NK-92 treated with Interleukin-12 subunit alpha and Interleukin-12 subunit beta, amount 100 ng/mL, for 24 hours (cell line): ENCODE measurements around the gene CCDC200.
A peak's percentile ranks its signal among the peaks of the same experiment; 100 is the strongest.
"Not testable (repeated sequence)": the region's sequence is repeated elsewhere in the genome, so short reads cannot be mapped to it uniquely, and the experiment has no call there.

Experiments used
- DNase-seq: peaks from one replicate; lab custom pipeline; 2025; lab: John Stamatoyannopoulos, UW

Gene CCDC200

GRCh38 chr17:43216369-43216761, 12.1 kb downstream of the CCDC200 start:
- no peak for DNase-seq

DNA sequence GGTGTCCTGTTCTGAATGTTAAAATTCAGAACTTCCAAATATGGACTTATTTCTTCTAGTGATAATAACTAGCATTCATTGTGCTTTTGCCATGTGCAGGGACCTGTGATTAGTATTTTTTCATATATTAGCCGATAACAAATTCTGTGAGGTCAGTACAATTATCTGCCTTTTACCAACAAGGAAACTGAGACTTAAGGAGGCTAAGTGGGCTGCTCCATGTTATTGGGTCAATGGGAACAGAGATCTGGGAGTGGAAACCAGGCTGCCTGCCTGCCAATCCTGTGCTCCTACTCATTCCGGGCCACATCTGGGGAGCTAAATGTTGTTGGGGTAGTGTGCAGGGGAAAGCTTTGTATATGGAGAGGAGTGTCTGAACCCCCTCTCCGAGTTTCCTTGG, 13.1 kb downstream of the CCDC200 start:
- DNase-seq: no peak

GRCh38 chr17:43213545-43213944, 14.9 kb downstream of the CCDC200 start:
- DNase-seq: no peak

GRCh38 chr17:43212641-43213490, 15.6 kb downstream of the CCDC200 start:
- DNase-seq: no peak

GRCh38 chr17:43211480-43212402, 16.7 kb downstream of the CCDC200 start, which contains the start of gene TMEM106A:
TMEM106A (plus strand) TSS chr17:43211875; CDS start chr17:43213042, 1,167 bp downstream.
- peak; percentile 59 for DNase-seq

DNA sequence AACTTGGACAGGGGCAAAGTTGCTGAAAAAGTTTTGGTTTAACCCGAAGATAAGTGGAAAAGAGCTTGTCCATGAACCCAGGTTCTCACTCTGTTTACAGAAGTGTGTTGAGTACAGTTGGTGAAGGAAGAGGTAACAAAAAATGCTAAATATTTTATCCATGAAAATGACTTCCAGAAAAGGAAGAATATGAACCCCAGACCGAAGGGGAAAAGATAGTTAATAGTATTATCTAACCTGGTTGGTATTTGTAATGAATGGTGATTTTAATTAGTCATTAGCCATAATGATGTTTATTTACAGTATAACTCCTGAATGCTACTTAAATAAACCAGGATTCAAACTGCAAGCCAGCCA, 17.3 kb downstream of the CCDC200 start:
- DNase-seq: no peak

DNA sequence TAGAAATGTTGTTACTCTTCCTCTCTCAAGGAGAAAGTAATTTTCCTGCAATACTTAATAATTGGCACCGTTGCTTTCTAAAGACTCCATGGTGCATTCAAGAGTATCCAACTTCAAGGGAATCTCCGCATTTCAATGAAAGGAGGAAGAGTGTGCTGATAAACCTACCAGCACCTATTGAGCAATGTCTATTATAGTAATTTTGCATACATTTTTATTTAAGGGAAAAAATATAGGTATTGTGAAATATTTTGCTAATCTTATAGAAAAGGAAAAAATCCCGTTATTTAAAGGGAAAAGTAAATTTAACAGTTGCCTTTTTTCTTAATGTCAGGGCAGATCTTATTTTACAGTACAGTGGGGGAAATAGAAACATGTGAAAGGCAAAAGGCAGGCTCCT, 17.8 kb downstream of the CCDC200 start:
- DNase-seq: no peak

- not testable (repeated sequence) for DNase-seq
Measured at GRCh38 chr17:43203013-43203412, 25.4 kb downstream of the CCDC200 start.

GRCh38 chr17:43200127-43200526, 28.3 kb downstream of the CCDC200 start:
- DNase-seq: no peak

- DNase-seq: no peak
Measured at GRCh38 chr17:43199633-43200032, 28.8 kb downstream of the CCDC200 start.

GRCh38 chr17:43193251-43193650, 35.2 kb downstream of the CCDC200 start:
- no peak for DNase-seq

GRCh38 chr17:43186656-43187055, 41.8 kb downstream of the CCDC200 start:
- DNase-seq: not testable (repeated sequence)

DNA sequence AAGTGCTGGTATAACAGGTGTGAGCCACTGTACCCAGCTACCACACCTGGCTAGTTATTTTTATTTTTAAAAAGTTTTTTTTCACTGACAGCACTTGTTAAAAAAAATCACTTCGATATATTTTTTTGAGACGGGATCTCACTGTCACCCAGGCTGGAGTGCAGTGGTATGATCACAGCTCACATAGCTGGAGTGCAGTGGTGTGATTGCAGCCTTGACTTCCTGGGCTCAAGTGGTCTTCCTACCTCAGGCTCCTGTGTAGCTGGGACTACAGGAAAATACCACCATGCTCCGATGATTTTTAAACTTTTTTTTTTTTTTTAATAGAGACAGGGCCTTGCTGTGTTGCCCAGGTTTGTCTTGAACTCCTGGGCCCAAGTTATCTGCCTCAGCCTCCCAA, 44.5 kb downstream of the CCDC200 start:
- no peak for DNase-seq

GRCh38 chr17:43176119-43176570, 52.3 kb downstream of the CCDC200 start:
- DNase-seq: no peak

GRCh38 chr17:43175213-43176118, 53.0 kb downstream of the CCDC200 start:
- DNase-seq: no peak

DNA sequence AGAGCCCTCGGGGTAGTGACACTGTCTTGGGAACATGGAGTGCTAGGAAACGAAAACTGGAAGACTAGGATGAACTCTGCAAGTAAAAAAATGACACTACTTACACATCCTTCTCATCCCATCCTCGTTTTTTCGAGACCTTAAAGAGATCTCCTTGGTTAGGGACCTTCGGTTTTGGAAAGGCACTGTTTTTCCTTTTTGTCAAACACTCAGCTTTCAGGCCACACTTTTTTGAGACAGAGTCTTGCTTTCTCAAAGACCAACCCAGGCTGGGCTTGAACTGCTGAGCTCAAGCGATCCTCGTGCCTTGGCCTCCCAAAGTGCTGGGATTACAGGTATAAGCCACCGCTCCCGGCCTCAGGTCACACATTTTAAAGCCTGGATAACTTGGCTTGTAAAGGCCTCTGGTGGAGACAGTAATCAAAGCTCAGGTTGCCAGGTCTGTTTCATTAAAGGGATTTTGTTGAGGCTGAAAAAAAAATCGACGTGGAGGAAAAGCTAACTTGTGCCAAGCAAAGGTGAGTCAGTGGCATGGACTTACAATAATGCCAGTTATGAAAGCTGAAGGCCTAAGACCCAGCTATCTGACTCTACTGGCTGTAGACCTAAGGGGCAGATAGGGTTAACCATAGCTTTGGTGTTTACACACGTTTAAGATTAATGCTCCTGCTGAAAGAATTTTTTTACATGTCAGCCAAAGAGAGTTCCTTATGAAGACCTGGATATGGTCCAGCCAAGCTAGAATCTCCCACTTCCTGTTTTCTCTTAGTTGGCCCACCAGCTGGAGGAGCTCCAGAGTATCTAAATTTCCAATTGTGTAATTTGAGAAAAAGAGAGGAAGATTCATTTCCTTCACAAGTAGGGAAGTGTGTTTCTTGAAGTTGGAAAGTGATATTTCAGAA, 56.6 kb downstream of the CCDC200 start:
- no peak for DNase-seq
